ENCODE results near the gene NAT10. TPM values are rescaled to one million over a fixed set of nuclear protein-coding genes. Genes with fewer than 3 reads are reported as not detected.

The NAT10 gene
- total RNA-seq, 1 experiment from 2014 or later = 103 TPM

DNA sequence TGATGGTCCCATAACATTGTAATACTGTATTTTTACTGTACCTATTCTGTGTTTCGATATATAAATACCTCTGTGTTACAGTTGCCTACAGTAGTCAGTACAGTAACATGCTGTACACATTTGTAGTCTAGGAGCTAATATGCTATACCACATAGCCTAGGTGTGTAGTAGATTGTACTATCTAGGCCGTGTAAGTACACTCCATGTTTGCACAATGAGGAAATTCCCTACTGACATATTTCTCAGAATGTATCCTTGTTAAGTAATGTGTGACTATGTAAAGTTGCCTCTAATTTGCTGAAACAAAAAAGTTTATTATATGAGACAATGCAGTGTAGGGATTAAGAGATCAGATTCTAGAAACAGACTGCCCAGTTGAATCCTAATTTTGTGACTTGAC lies 32.6 kb upstream of the NAT10 start:
- Mint-ChIP-seq H3K27ac (no peak overlapping the region), H3K9me3 (no peaks in the 10 kb centered on the region), H3K27me3 (ENCODE audit: low read depth) (no peaks in the 10 kb centered on the region), H3K36me3 (ENCODE audit: insufficient read depth in 1 of 3, low read depth in 3 of 3) (peaks cover 41 to 67% (median 67%) of the 10 kb centered on the region in 3 experiments; a peak in 6 of 7 replicates), H3K4me3 (no peak overlapping the region), H3K4me1 (peaks cover 3 to 4% of the 10 kb centered on the region in 2 experiments; a peak in 1 of 4 replicates)
- no peak overlapping the region for H2BK5ac ChIP-seq (ENCODE audit: insufficient read length, low read length)
- no peak for TF ChIP-seq CTCF (conservative IDR thresholded peaks at IDR 0.05)
- H3K14ac ChIP-seq (ENCODE audit: insufficient read depth, low read length) = no peak overlapping the region
- no peak overlapping the region for H2AK5ac ChIP-seq (ENCODE audit: insufficient read length, low read length)
- DNase-seq = no peak
- H2BK20ac ChIP-seq (ENCODE audit: low read depth, low read length, poor library complexity, severe bottlenecking) = no peak overlapping the region
- H3K4me1 ChIP-seq (ENCODE audit: insufficient read depth, low read length) = no peaks in the 10 kb centered on the region
- no peak overlapping the region for H2BK15ac ChIP-seq (ENCODE audit: low read depth, low read length)
- no peak overlapping the region for H2AFZ ChIP-seq (ENCODE audit: low read length)
- no peak overlapping the region for H3K9ac ChIP-seq (ENCODE audit: extremely low read depth, insufficient read length, low read length)
- H3K4ac ChIP-seq (ENCODE audit: low read depth, low read length) = no peak overlapping the region
- WGBS (ENCODE audit: extremely low coverage, insufficient read length, low lambda C conversion rate) = no CpG with 5 or more reads among the region's 2 CpGs
- H3K23ac ChIP-seq (ENCODE audit: insufficient read length, low read depth, low read length) = no peak overlapping the region
- H2BK12ac ChIP-seq (ENCODE audit: insufficient read length, low read depth, low read length) = no peak overlapping the region
- no peak overlapping the region for H3T11ph ChIP-seq (ENCODE audit: low read length)
- H3K79me2 ChIP-seq (ENCODE audit: insufficient read depth, low read length) = peaks cover 21% of the 10 kb centered on the region
- no peaks in the 10 kb centered on the region for H3K9me3 ChIP-seq (ENCODE audit: control insufficient read depth, low read depth, low read length)
- H3K4me2 ChIP-seq (ENCODE audit: insufficient read depth, insufficient read length, low read length) = no peak overlapping the region
- no peaks in the 10 kb centered on the region for H3K27me3 ChIP-seq (ENCODE audit: insufficient read depth, low read length)
- peaks cover 4% of the 10 kb centered on the region for H3K79me1 ChIP-seq (ENCODE audit: insufficient read depth, low read depth, low read length, poor library complexity, severe bottlenecking)
- H3K23me2 ChIP-seq (ENCODE audit: insufficient read length, low read depth, low read length, poor library complexity, severe bottlenecking) = no peaks in the 10 kb centered on the region
- H4K20me1 ChIP-seq (ENCODE audit: control insufficient read depth, insufficient read depth, insufficient read length) = peaks cover 3% of the 10 kb centered on the region
- H4K5ac ChIP-seq (ENCODE audit: insufficient read length, low read depth, low read length) = no peak overlapping the region
- no peak overlapping the region for H3K18ac ChIP-seq (ENCODE audit: insufficient read length, low read depth, low read length)
- no peak overlapping the region for H4K8ac ChIP-seq (replicated peaks; ENCODE audit: insufficient read length, low read depth, low read length)
- H3K27ac ChIP-seq (ENCODE audit: insufficient read length, low read depth, low read length) = no peak overlapping the region
- no peak overlapping the region for H4K91ac ChIP-seq (ENCODE audit: insufficient read length, low read depth, low read length)
- H2BK120ac ChIP-seq (ENCODE audit: low read depth, low read length, poor library complexity, severe bottlenecking) = no peak overlapping the region
- no peak overlapping the region for H3K56ac ChIP-seq (ENCODE audit: insufficient read length, low read depth, low read length)

Measured in H9 (cell line).